Left colon (tissue), 2 donors: ENCODE results near the gene CTCFL. TPM values are rescaled to one million over a fixed set of nuclear protein-coding genes. Genes with fewer than 3 reads are reported as not detected.
A peak's percentile ranks its signal among the peaks of the same experiment; 100 is the strongest.

Source experiments
- ATAC-seq: fragments of 200-7000 bp; cut with Tn5 transposase; one replicate; pipeline ENCODE4 v1.9.1; 2020; ENCODE audit warnings: mild to moderate bottlenecking, moderate library complexity
- DNase-seq, 2 donors: peaks; one replicate each; pipeline ENCODE4 v3.0.0-alpha.2; 2020
- intact Hi-C, 2 donors: fragments of 100-400 bp; cut with DNase I in 1 of 2; cut with micrococcal nuclease in 1 of 2; formaldehyde crosslinking; loops; one replicate each; pipeline versions ENCODE4 v1.11.2 to v1.14.0; 2022; cut with DNase I, micrococcal nuclease
- total RNA-seq, 2 donors: library from RNA; stranded (reverse); fragmentation: NEBNext Ultra II Directional; extraction: Animal tissue kit (Norgen Biotek cat#: 25700); gene quantifications; one replicate each; pipeline ENCODE4 v1.2.1, GENCODE V29; 2021
- donor health status: DM: no; HTN: no; CAD: no.
- donor health status: DM: yes; HTN: yes; CAD: no.

Gene CTCFL
- total RNA-seq, 2 donors from 2014 or later, result not detected

GRCh38 chr20:57543754-57544153 is 18.8 kb upstream of the CTCFL start:
- no peak for DNase-seq
- ATAC-seq, result no peak
- intact Hi-C loops, result no loop called here

GRCh38 chr20:57540890-57541580 is 16.1 kb upstream of the CTCFL start:
- ATAC-seq, result peak; percentile 53
- intact Hi-C loops, result no loop called here
- DNase-seq, result peak in 1 of 2 donors; percentile 71

GRCh38 chr20:57539889-57540288 is 14.9 kb upstream of the CTCFL start:
- ATAC-seq (peak; percentile 23), DNase-seq (peak in 1 of 2 donors; percentile 36)

GRCh38 chr20:57537822-57538221 is 12.9 kb upstream of the CTCFL start:
- DNase-seq (no peak), ATAC-seq (no peak)
- intact Hi-C loops, result no loop called here

More at GRCh38 chr20:57539889-57540288, 14.9 kb upstream of the CTCFL start:
- intact Hi-C loops, result no loop called here

- intact Hi-C loops, result no loop called here
- DNase-seq (no peak), ATAC-seq (peak; percentile 49)
These were observed 12.1 kb upstream of the CTCFL start for GRCh38 chr20:57536771-57537724.

GRCh38 chr20:57536120-57536708 is 11.3 kb upstream of the CTCFL start:
- DNase-seq (no peak), ATAC-seq (no peak)
- intact Hi-C loops, result no loop called here

- DNase-seq (peak in 1 of 2 donors; percentile 14), ATAC-seq (no peak)
- intact Hi-C loops, result no loop called here
These were observed 10.4 kb upstream of the CTCFL start for GRCh38 chr20:57535297-57535696.

GRCh38 chr20:57532104-57532503 is 7.2 kb upstream of the CTCFL start:
- peak; percentile 81 for ATAC-seq
- no peak for DNase-seq
- intact Hi-C loops, result no loop called here

- ATAC-seq (peak; percentile 33), DNase-seq (no peak)
- intact Hi-C loops, result no loop called here
These were observed 5.5 kb upstream of the CTCFL start for GRCh38 chr20:57530327-57530981.

GRCh38 chr20:57529810-57530209 is 4.9 kb upstream of the CTCFL start:
- peak; percentile 2 for ATAC-seq
- intact Hi-C loops, result no loop called here
- DNase-seq, result no peak

GRCh38 chr20:57529160-57529585 is 4.2 kb upstream of the CTCFL start:
- no peak for DNase-seq
- intact Hi-C loops, result no loop called here
- no peak for ATAC-seq

- no peak for ATAC-seq
- no peak for DNase-seq
- intact Hi-C loops, result no loop called here
These were observed 3.2 kb upstream of the CTCFL start for GRCh38 chr20:57528148-57528547.

GRCh38 chr20:57527728-57528127 is 2.8 kb upstream of the CTCFL start:
- DNase-seq (no peak), ATAC-seq (no peak)
- intact Hi-C loops, result no loop called here

- DNase-seq (no peak), ATAC-seq (no peak)
- intact Hi-C loops, result no loop called here
These were observed 2.0 kb upstream of the CTCFL start for GRCh38 chr20:57526885-57527460.

GRCh38 chr20:57526087-57526884 is 1.3 kb upstream of the CTCFL start:
- DNase-seq (peak in 1 of 2 donors; percentile 48), ATAC-seq (no peak)
- intact Hi-C loops, result no loop called here

- DNase-seq (no peak), ATAC-seq (no peak)
- intact Hi-C loops, result no loop called here
These were observed 567 bp upstream of the CTCFL start for GRCh38 chr20:57525328-57526086.

GRCh38 chr20:57523782-57524181 is 1.2 kb downstream of the CTCFL start:
- intact Hi-C loops, result no loop called here
- DNase-seq (no peak), ATAC-seq (no peak)
